Smooth muscle cell (in vitro differentiated cells): Measurements from ENCODE around the gene CLEC4A. TPM values are rescaled to one million over a fixed set of nuclear protein-coding genes. Genes with fewer than 3 reads are reported as not detected.

Experiments
- DNase-seq: peaks from one replicate; lab custom pipeline; 2025; ENCODE audit not compliant: unreplicated experiment; lab: John Stamatoyannopoulos, UW
- H2AFZ ChIP-seq: fragments of 200-600 bp; sonication (generic); 2 replicates; pipeline ENCODE4 v1.6.0; 2016; ENCODE audit warnings: antibody characterized with exemption, low read depth, mild to moderate bottlenecking
- H3F3A ChIP-seq: fragments of 200-600 bp; sonication (generic); 2 replicates; pipeline ENCODE4 v1.6.0; 2017; ENCODE audit warnings: antibody characterized with exemption, low read depth
- H3K27ac ChIP-seq: fragments of 200-600 bp; sonication (generic); 2 replicates; pipeline ENCODE4 v1.5.1; 2016; ENCODE audit warnings: low read depth, mild to moderate bottlenecking
- H3K27me3 ChIP-seq: fragments of 200-600 bp; sonication (generic); 2 replicates; pipeline ENCODE4 v1.6.1; 2016; ENCODE audit warnings: low read depth, mild to moderate bottlenecking
- H3K36me3 ChIP-seq: fragments of 200-600 bp; sonication (generic); 2 replicates; pipeline ENCODE4 v1.5.1; 2016; ENCODE audit warnings: low read depth
- H3K4me1 ChIP-seq: fragments of 200-600 bp; sonication (generic); 2 replicates; pipeline ENCODE4 v1.5.1; 2016; ENCODE audit warnings: low read depth
- H3K4me2 ChIP-seq: fragments of 200-600 bp; sonication (generic); 2 replicates; pipeline ENCODE4 v1.6.0; 2016; ENCODE audit warnings: mild to moderate bottlenecking
- H3K4me3 ChIP-seq: fragments of 200-600 bp; sonication (generic); 2 replicates; pipeline ENCODE4 v1.5.1; 2016; ENCODE audit warnings: mild to moderate bottlenecking
- H3K79me2 ChIP-seq: fragments of 200-600 bp; sonication (generic); 2 replicates; pipeline ENCODE4 v1.6.0; 2016; ENCODE audit warnings: low read depth, mild to moderate bottlenecking
- H3K9ac ChIP-seq: fragments of 200-600 bp; sonication (generic); 2 replicates; pipeline ENCODE4 v1.6.0; 2016; ENCODE audit warnings: low read depth
- H3K9me3 ChIP-seq: fragments of 200-600 bp; sonication (generic); replicated peaks from 2 replicates; pipeline ENCODE4 v1.5.1; 2016; ENCODE audit warnings: low read depth
- H4K20me1 ChIP-seq: fragments of 200-600 bp; sonication (generic); 2 replicates; pipeline ENCODE4 v1.6.0; 2016; ENCODE audit warnings: low read depth
- WGBS: methylation state at CpG from one replicate; pipeline ENCODE4 v1.1.7; 2016; ENCODE audit warnings: low lambda C conversion rate; 5-methylcytosine and 5-hydroxymethylcytosine counted together
- polyA plus RNA-seq: library from polyadenylated mRNA; unstranded; fragments of >200 nt; fragmentation: Nextera tagmentation; extraction: Ambion mirVana; gene quantifications from 2 replicates; pipeline ENCODE4 v1.2.1, GENCODE V29; 2016
- total RNA-seq: library from RNA; depleted of rRNA; stranded (reverse); fragments of >200 nt; gene quantifications from 2 replicates; pipeline ENCODE4 v1.2.3, GENCODE V29; 2014
- TF ChIP-seq, protein P1 (sequence below): fragments of 200-600 bp; sonication (generic); IDR thresholded peaks from 2 replicates; pipeline ENCODE4 v1.5.1; 2017; ENCODE audit warnings: borderline replicate concordance, mild to moderate bottlenecking, antibody characterized with exemption; ENCODE audit not compliant: insufficient read depth, poor library complexity, severe bottlenecking

Gene CLEC4A
- total and polyA plus RNA-seq, 2 experiments from 2014 or later: 0.27 to 1.2 TPM

GRCh38 chr12:8078398-8078797 lies 45.0 kb upstream of the CLEC4A start:
- Histone ChIP-seq H3K4me2 (no peak overlapping the region), H3K36me3 (no peaks in the 10 kb centered on the region), H2AFZ (no peak overlapping the region), H3F3A (no peaks in the 10 kb centered on the region), H3K27ac (no peak overlapping the region), H3K9ac (no peak overlapping the region), H4K20me1 (no peaks in the 10 kb centered on the region), H3K4me1 (peaks cover 10% of the 10 kb centered on the region), H3K9me3 (no peaks in the 10 kb centered on the region), H3K4me3 (no peak overlapping the region), H3K27me3 (no peaks in the 10 kb centered on the region), H3K79me2 (peaks cover 12% of the 10 kb centered on the region)
- WGBS: 54% methylated on average over 4 of the region's 4 CpGs
- DNase-seq: no peak
- TF ChIP-seq, protein P1, sequence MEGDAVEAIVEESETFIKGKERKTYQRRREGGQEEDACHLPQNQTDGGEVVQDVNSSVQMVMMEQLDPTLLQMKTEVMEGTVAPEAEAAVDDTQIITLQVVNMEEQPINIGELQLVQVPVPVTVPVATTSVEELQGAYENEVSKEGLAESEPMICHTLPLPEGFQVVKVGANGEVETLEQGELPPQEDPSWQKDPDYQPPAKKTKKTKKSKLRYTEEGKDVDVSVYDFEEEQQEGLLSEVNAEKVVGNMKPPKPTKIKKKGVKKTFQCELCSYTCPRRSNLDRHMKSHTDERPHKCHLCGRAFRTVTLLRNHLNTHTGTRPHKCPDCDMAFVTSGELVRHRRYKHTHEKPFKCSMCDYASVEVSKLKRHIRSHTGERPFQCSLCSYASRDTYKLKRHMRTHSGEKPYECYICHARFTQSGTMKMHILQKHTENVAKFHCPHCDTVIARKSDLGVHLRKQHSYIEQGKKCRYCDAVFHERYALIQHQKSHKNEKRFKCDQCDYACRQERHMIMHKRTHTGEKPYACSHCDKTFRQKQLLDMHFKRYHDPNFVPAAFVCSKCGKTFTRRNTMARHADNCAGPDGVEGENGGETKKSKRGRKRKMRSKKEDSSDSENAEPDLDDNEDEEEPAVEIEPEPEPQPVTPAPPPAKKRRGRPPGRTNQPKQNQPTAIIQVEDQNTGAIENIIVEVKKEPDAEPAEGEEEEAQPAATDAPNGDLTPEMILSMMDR: peak; percentile 64

GRCh38 chr12:8078916-8079315 lies 44.5 kb upstream of the CLEC4A start:
- H2AFZ ChIP-seq: no peak overlapping the region
- peaks cover 10% of the 10 kb centered on the region for H3K4me1 ChIP-seq
- H3F3A ChIP-seq: no peaks in the 10 kb centered on the region
- H3K9ac ChIP-seq: no peak overlapping the region
- peaks cover 17% of the 10 kb centered on the region for H3K79me2 ChIP-seq
- H4K20me1 ChIP-seq: no peaks in the 10 kb centered on the region
- H3K27ac ChIP-seq: no peak overlapping the region
- no peak for DNase-seq
- no peak overlapping the region for H3K4me3 ChIP-seq
- H3K36me3 ChIP-seq: no peaks in the 10 kb centered on the region
- TF ChIP-seq, protein P1: no peak
- 98% methylated on average over 2 of the region's 2 CpGs for WGBS
- no peaks in the 10 kb centered on the region for H3K9me3 ChIP-seq
- H3K27me3 ChIP-seq: no peaks in the 10 kb centered on the region
- H3K4me2 ChIP-seq: no peak overlapping the region

DNA sequence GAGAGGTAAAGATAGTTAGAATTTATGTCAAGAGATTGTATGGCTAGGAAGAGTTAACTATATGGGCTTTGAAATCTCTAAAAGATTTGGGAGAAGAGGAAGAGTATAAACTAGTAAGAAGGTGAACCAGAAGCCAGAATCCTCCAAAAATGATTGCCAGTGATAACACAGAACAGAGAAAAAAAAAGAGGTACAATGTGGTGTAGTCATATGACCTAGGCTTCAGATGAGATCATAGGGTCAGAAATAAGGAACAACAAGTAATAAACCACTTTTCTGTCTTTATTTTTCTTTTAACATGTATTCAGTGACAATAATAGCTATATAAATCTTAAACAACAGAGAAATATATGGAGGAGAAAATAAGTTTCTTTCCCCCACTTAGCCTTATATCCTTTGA lies 43.3 kb upstream of the CLEC4A start:
- no peak for DNase-seq
- Histone ChIP-seq H3F3A (no peaks in the 10 kb centered on the region), H4K20me1 (peaks cover 5% of the 10 kb centered on the region), H3K27me3 (no peaks in the 10 kb centered on the region), H3K4me3 (no peak overlapping the region), H3K36me3 (no peaks in the 10 kb centered on the region), H3K9me3 (no peaks in the 10 kb centered on the region), H3K4me2 (no peak overlapping the region), H3K27ac (no peak overlapping the region), H2AFZ (no peak overlapping the region), H3K9ac (no peak overlapping the region), H3K4me1 (peaks cover 10% of the 10 kb centered on the region), H3K79me2 (peaks cover 29% of the 10 kb centered on the region)
- TF ChIP-seq, protein P1: no peak

DNA sequence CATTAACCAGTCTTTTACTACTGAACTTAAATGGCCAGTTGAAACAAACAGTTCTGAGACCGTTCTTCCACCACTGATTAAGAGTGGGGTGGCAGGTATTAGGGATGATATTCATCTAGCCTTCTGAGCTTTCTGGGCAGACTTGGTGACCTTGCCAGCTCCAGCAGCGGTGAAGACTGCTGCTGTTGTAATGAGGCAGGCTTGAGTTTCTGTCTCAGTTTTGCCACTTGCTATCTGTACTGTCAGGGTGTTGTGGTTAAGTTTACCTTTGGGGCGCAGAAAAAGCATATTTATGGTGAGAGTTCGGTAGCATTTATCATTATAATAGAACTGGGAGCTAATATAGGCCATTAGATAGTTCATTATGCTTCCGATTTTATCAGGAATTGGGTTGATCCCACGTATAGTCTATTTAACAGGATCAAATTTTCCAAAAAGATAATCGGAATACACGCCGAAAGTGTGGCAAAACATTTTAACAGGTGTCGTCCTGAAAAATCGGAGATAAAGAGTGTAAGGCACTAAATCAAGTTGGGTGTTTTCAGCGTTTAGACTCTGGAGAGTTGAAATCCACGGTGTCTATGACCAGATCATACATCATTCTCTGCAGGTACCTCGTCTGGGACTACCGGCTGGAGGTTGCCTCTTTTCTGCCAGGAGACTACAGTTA lies 42.0 kb upstream of the CLEC4A start:
- peak overlapping the region; percentile 81 for H2AFZ ChIP-seq
- peaks cover 42% of the 10 kb centered on the region for H3K79me2 ChIP-seq
- peak overlapping the region; percentile 90 for H3K4me3 ChIP-seq
- H3K27ac ChIP-seq: peak overlapping the region; percentile 77
- peak overlapping the region; percentile 90 for H3K4me2 ChIP-seq
- H4K20me1 ChIP-seq: peaks cover 5% of the 10 kb centered on the region
- TF ChIP-seq, protein P1: no peak
- H3F3A ChIP-seq: no peaks in the 10 kb centered on the region
- H3K4me1 ChIP-seq: peaks cover 10% of the 10 kb centered on the region
- WGBS: 9% methylated on average over 15 of the region's 15 CpGs
- no peaks in the 10 kb centered on the region for H3K27me3 ChIP-seq
- H3K9me3 ChIP-seq: no peaks in the 10 kb centered on the region
- no peaks in the 10 kb centered on the region for H3K36me3 ChIP-seq
- H3K9ac ChIP-seq: peak overlapping the region; percentile 93
- DNase-seq: no peak
